Measurements from ENCODE around the gene SNIP1. TPM values are rescaled to one million over a fixed set of nuclear protein-coding genes. Genes with fewer than 3 reads are reported as not detected.

The SNIP1 gene, protein sequence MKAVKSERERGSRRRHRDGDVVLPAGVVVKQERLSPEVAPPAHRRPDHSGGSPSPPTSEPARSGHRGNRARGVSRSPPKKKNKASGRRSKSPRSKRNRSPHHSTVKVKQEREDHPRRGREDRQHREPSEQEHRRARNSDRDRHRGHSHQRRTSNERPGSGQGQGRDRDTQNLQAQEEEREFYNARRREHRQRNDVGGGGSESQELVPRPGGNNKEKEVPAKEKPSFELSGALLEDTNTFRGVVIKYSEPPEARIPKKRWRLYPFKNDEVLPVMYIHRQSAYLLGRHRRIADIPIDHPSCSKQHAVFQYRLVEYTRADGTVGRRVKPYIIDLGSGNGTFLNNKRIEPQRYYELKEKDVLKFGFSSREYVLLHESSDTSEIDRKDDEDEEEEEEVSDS
- total RNA-seq (ENCODE audit: unreplicated experiment) = 20.1 TPM
- long read RNA-seq, full-length matches to known transcripts = 3 of 4 reads
- long read RNA-seq, partial matches to known transcripts = 0 of 4 reads
- long read RNA-seq, other reads (novel, unspliced or antisense) = 1 of 4 reads

DNA sequence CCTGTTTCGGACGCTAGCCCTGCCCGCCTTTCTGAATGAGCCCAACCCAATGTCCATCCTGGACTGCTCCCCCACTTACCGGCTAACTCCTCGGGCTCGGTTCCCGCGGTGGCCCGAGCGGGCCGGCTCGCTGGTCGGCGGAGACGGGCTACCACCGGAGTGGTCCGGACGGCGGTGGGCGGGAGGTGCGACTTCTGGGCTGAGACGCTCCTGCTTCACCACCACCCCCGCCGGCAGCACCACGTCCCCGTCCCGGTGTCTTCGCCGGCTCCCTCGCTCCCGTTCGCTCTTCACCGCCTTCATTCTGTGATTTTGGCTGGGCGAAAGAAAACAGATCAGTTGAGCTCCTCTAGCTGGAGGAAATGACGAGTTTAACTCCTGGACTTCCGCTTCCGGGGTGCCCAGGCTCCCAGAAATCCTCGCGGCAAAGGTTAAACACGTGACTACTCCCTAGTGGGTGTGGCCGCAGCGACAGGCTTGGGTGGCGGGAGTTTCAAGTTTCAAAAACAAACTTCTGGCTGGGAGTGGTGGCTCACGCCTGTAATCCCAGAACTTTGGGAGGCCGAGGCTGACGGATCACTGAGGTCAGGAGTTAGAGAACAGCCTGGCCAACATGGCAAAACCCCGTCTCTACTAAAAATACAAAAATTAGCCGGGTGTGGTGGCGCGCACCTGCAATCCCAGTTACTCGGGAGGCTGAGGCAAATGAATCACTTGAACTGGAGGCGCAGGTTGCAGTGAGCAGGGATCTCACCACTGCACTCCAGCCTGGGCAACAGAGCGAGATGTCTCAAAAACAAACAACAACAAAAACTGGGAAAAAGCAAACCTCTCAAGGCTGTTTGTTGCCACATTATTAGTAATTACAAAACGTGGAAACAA, at the start of gene SNIP1:
Gene SNIP1 (minus strand): TSS at position 367 of the 882 bp plus-strand sequence. CDS start 64 bp downstream, at position 303.
- Mint-ChIP-seq H3K4me3 (ENCODE audit: unreplicated experiment) (peak within 1 kb of the TSS; percentile 98), H3K27ac (ENCODE audit: unreplicated experiment) (peak within 1 kb of the TSS; percentile 49), H3K4me1 (ENCODE audit: low read depth, unreplicated experiment) (peaks cover 25% of the 10 kb centered on the region), H3K27me3 (ENCODE audit: unreplicated experiment) (peaks cover 2% of the 10 kb centered on the region), H3K36me3 (ENCODE audit: unreplicated experiment) (no peaks in the 10 kb centered on the region), H3K9me3 (ENCODE audit: unreplicated experiment) (peaks cover 7% of the 10 kb centered on the region)
- TF ChIP-seq, protein P1, sequence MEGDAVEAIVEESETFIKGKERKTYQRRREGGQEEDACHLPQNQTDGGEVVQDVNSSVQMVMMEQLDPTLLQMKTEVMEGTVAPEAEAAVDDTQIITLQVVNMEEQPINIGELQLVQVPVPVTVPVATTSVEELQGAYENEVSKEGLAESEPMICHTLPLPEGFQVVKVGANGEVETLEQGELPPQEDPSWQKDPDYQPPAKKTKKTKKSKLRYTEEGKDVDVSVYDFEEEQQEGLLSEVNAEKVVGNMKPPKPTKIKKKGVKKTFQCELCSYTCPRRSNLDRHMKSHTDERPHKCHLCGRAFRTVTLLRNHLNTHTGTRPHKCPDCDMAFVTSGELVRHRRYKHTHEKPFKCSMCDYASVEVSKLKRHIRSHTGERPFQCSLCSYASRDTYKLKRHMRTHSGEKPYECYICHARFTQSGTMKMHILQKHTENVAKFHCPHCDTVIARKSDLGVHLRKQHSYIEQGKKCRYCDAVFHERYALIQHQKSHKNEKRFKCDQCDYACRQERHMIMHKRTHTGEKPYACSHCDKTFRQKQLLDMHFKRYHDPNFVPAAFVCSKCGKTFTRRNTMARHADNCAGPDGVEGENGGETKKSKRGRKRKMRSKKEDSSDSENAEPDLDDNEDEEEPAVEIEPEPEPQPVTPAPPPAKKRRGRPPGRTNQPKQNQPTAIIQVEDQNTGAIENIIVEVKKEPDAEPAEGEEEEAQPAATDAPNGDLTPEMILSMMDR (IDR thresholded peaks at IDR 0.05; ENCODE audit: partially characterized antibody, unreplicated experiment) = no peak
- DNase-seq = peak; percentile 85

DNA sequence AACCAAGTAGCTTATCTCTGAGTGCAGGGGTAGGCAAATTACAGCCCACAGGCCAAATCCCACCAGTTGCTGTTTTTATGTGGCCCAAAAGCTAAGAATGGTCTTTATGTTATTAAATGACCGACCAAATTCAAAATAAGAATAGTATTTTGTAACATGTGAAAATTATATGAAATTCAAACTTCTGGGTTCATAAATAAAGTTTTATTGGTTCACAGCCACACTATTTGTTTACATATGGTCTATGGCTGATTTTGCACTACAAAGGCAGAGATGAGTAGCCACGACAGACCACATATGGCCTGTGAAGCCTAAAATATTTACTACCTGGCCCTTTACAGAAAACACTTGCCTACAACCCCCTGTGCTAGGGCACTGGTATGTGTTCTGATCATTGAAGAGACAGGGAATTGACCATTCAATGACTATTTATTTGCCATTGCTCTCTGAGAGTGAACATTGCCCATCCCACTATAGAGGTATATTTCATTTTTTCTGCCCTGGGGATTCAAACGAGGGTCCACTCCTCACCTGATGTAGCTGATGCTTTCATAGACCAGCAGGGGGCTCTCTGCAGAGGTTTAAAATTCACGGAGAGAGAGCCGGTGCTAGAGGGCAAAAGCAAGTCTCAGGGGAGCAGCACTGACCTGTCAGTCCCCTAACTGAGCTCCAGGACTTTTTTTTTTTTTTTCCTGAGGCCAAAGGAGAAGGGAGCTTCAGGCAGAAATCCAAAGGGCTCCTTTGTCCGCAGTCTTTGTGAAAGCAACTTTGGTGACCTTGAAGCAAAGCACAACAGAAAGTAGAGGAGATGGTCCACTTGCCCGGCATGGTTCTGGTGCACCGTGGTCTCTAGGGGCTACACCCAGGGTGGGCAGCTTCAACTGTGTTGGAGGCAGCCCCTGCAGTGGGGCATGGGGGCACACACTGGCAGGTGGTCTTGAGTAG, 48.9 kb upstream of the SNIP1 start:
- Mint-ChIP-seq H3K27me3 (ENCODE audit: unreplicated experiment) (peaks cover 9% of the 10 kb centered on the region), H3K36me3 (ENCODE audit: unreplicated experiment) (no peaks in the 10 kb centered on the region), H3K9me3 (ENCODE audit: unreplicated experiment) (no peaks in the 10 kb centered on the region), H3K4me3 (ENCODE audit: unreplicated experiment) (no peak overlapping the region), H3K4me1 (ENCODE audit: low read depth, unreplicated experiment) (peaks cover 20% of the 10 kb centered on the region), H3K27ac (ENCODE audit: unreplicated experiment) (no peak overlapping the region)
- peak; percentile 61 for DNase-seq
- TF ChIP-seq, protein P1 (IDR thresholded peaks at IDR 0.05; ENCODE audit: partially characterized antibody, unreplicated experiment) = peak; percentile 77

DNA sequence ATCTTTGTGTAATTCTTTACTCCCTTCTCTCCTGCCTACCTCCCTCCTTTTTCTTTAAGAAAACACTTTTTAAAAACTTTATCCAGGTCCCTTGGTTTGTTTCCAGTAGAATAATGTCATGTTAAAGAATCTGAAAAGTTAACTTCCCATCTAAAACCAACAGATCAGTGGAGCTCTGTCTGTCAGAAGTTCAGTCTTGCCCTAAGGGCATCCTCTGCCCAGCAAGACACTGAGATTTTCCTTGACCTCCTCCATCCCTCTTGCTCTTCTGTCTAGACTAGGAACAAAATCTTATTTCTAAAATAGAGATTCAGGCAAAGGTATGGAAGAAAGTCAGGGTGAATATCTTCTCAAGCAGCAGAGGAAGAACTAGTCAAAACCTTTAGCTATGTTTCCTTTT, 47.3 kb upstream of the SNIP1 start:
- TF ChIP-seq, protein P1 (IDR thresholded peaks at IDR 0.05; ENCODE audit: partially characterized antibody, unreplicated experiment) = no peak
- H3K9me3 Mint-ChIP-seq (ENCODE audit: unreplicated experiment) = no peaks in the 10 kb centered on the region
- H3K27ac Mint-ChIP-seq (ENCODE audit: unreplicated experiment) = no peak overlapping the region
- no peak overlapping the region for H3K4me3 Mint-ChIP-seq (ENCODE audit: unreplicated experiment)
- H3K27me3 Mint-ChIP-seq (ENCODE audit: unreplicated experiment) = peaks cover 9% of the 10 kb centered on the region
- peaks cover 17% of the 10 kb centered on the region for H3K4me1 Mint-ChIP-seq (ENCODE audit: low read depth, unreplicated experiment)
- H3K36me3 Mint-ChIP-seq (ENCODE audit: unreplicated experiment) = no peaks in the 10 kb centered on the region
- no peak for DNase-seq

DNA sequence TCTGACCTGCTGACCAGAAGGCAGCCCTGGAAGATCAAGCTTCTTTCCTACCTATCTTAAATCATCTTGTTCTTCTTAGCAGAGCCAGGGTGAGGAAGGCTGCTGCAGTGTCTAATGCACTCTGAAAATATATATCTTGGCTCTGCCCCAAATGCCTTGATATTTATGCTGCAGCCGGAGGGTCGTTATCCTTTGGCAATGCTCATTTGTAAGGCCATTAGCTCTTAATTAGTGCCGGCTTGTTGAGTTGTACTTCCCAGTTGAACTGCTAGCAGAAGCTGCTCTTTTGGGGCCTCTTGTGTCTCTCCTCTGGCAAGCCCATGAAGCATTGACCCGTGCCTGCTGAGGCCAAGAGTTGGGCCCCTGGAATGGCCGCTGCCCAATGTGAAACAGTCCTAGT, 45.8 kb upstream of the SNIP1 start:
- Mint-ChIP-seq H3K36me3 (ENCODE audit: unreplicated experiment) (no peaks in the 10 kb centered on the region), H3K27me3 (ENCODE audit: unreplicated experiment) (peaks cover 8% of the 10 kb centered on the region), H3K9me3 (ENCODE audit: unreplicated experiment) (no peaks in the 10 kb centered on the region), H3K4me3 (ENCODE audit: unreplicated experiment) (no peak overlapping the region), H3K4me1 (ENCODE audit: low read depth, unreplicated experiment) (peaks cover 9% of the 10 kb centered on the region), H3K27ac (ENCODE audit: unreplicated experiment) (no peak overlapping the region)
- DNase-seq = no peak
- TF ChIP-seq, protein P1 (IDR thresholded peaks at IDR 0.05; ENCODE audit: partially characterized antibody, unreplicated experiment) = no peak

All from glutamatergic neuron (in vitro differentiated cells).